ENCODE measurements around the gene CMTM4. TPM values are rescaled to one million over a fixed set of nuclear protein-coding genes. Genes with fewer than 3 reads are reported as not detected.
A peak's percentile ranks its signal among the peaks of the same experiment; 100 is the strongest.

The CMTM4 gene
- total RNA-seq, 1 experiment from 2014 or later = 0.71 TPM

GRCh38 chr16:66605979-66606751 lies 90.4 kb downstream of the CMTM4 start:
- Histone ChIP-seq H3K9me3 (ENCODE audit: low read length) (peaks cover 3% of the 10 kb centered on the region; the same call in 1 of the 2 replicates), H3K27me3 (ENCODE audit: low read length) (no peaks in the 10 kb centered on the region; the same call in 1 of the 2 replicates), H3K9ac (ENCODE audit: low read length) (peak overlapping the region; percentile 72), H3K27ac (ENCODE audit: low read length) (peak overlapping the region; percentile 56), H3K4me3 (ENCODE audit: low read length) (peak overlapping the region; percentile 65), H3K79me2 (ENCODE audit: low read length) (no peaks in the 10 kb centered on the region), H3K4me1 (ENCODE audit: low read length) (peaks cover 66% of the 10 kb centered on the region), H2AFZ (ENCODE audit: low read length) (no peak overlapping the region), H4K20me1 (ENCODE audit: insufficient read depth, low read depth, low read length) (peaks cover 32% of the 10 kb centered on the region; the same call in 1 of the 2 replicates), H3K36me3 (ENCODE audit: insufficient read depth, low read length) (no peaks in the 10 kb centered on the region), H3K9me2 (replicated peaks; ENCODE audit: insufficient read depth, low read length) (no peaks in the 10 kb centered on the region), H3K4me2 (ENCODE audit: low read depth, low read length, poor library complexity, severe bottlenecking) (peak overlapping the region; percentile 86)
- DNase-seq = peak; percentile 87

DNA sequence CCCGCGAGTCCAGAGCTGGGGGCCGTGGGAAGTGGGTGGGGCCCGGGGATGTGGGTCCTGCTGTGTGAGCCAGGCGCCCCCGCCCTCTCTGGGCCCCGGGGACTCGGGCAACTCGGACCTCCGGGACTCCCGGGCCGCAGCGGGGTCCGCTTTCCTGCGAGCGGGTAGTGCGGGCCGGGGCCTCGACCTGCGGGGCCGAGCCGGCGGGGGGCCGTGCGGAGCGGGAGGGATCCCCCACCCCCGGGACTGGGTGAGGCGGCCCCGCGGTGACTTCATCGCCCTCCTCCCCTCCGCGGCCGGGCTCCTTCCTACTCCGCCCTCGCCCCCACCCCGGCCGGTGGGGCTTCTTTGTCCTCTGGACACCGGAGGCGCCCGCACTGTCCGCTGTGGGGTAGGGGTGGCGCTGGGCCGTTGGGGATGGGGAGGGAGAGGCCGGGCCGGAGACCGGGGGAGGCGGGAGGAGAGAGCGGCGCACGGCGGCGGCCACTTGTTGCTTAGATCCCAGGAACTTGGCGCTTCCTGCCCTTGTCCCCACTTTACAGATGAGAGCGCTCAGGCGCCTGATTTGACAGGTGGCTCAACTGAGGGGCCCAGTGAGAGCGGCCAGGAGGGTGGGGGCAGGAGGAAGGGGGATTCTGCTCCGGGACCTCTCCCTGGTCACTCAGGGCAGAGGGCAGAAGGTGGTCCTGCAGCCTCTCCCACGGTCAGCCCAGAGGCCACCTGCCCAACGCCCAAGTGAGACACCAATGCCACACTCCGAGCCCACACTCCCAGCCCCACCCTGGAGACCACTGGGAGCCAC lies 91.2 kb downstream of the CMTM4 start:
- peaks cover 66% of the 10 kb centered on the region for H3K4me1 ChIP-seq (ENCODE audit: low read length)
- H3K9me3 ChIP-seq (ENCODE audit: low read length) = peaks cover 5% of the 10 kb centered on the region; the same call in 1 of the 2 replicates
- no peaks in the 10 kb centered on the region for H3K36me3 ChIP-seq (ENCODE audit: insufficient read depth, low read length)
- H3K27ac ChIP-seq (ENCODE audit: low read length) = peak overlapping the region; percentile 56
- H3K27me3 ChIP-seq (ENCODE audit: low read length) = no peaks in the 10 kb centered on the region; the same call in 1 of the 2 replicates
- H3K9ac ChIP-seq (ENCODE audit: low read length) = peak overlapping the region; percentile 72
- no peaks in the 10 kb centered on the region for H3K9me2 ChIP-seq (replicated peaks; ENCODE audit: insufficient read depth, low read length)
- H3K79me2 ChIP-seq (ENCODE audit: low read length) = no peaks in the 10 kb centered on the region
- peak overlapping the region; percentile 65 for H3K4me3 ChIP-seq (ENCODE audit: low read length)
- H2AFZ ChIP-seq (ENCODE audit: low read length) = no peak overlapping the region
- peak overlapping the region; percentile 86 for H3K4me2 ChIP-seq (ENCODE audit: low read depth, low read length, poor library complexity, severe bottlenecking)
- peaks cover 32% of the 10 kb centered on the region; the same call in 1 of the 2 replicates for H4K20me1 ChIP-seq (ENCODE audit: insufficient read depth, low read depth, low read length)
- DNase-seq = no peak

DNA sequence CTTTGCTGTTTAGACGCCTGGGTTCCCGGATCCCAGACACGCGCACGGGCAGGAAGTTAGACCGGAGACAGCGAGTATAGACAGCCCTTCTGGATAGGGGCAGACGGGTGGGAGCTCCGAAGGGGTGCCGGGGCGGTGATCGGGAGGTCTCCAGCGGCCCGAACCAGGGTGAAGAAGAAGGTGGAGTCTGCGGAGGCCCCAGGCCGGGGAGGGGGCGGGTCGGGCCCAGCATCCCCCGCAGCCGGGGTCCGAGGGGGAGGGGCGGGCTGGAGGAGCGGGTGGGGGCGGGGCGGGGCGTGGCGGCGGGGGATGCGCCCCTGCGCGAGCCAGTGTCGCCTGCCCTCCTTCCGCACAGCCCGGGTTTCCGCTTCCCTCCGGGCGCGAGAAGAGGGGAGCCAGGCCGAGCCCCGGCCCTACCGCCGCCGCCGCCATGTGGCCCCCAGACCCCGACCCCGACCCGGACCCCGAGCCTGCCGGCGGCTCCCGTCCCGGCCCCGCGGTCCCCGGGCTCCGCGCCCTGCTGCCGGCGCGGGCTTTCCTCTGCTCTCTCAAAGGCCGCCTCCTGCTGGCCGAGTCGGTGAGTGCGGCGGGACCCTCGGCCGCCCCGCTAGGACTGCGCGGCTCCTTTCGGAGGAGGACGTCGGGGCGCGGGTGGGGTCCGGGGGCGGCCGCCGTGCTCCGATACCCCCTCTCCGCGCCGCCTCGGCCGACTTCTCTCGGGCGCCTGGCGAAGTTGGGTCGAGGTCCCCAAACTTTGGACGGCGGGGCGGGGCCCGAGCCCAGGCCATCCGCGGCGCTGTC lies 92.0 kb downstream of the CMTM4 start, which contains the start of gene CMTM3:
Gene CMTM3, plus strand, starts transcription at position 329 of the 801 bp plus-strand sequence. Its CDS starts 102 bp downstream, at position 431.
- H3K4me1 ChIP-seq (ENCODE audit: low read length) = peaks cover 71% of the 10 kb centered on the region
- peak within 1 kb of the TSS; percentile 72 for H3K9ac ChIP-seq (ENCODE audit: low read length)
- H2AFZ ChIP-seq (ENCODE audit: low read length) = peak within 1 kb of the TSS; percentile 31; the same call in 1 of the 2 replicates

GRCh38 chr16:66603537-66604375 lies 92.8 kb downstream of the CMTM4 start:
- Histone ChIP-seq H3K9me2 (replicated peaks; ENCODE audit: insufficient read depth, low read length) (no peaks in the 10 kb centered on the region), H3K4me3 (ENCODE audit: low read length) (peak overlapping the region; percentile 65), H3K4me1 (ENCODE audit: low read length) (peaks cover 72% of the 10 kb centered on the region), H3K79me2 (ENCODE audit: low read length) (no peaks in the 10 kb centered on the region), H3K9ac (ENCODE audit: low read length) (peak overlapping the region; percentile 69), H3K4me2 (ENCODE audit: low read depth, low read length, poor library complexity, severe bottlenecking) (peak overlapping the region; percentile 63), H2AFZ (ENCODE audit: low read length) (peak overlapping the region; percentile 31; the same call in 1 of the 2 replicates), H3K27ac (ENCODE audit: low read length) (no peak overlapping the region), H4K20me1 (ENCODE audit: insufficient read depth, low read depth, low read length) (peaks cover 16% of the 10 kb centered on the region; the same call in 1 of the 2 replicates), H3K9me3 (ENCODE audit: low read length) (peaks cover 5% of the 10 kb centered on the region; the same call in 1 of the 2 replicates), H3K27me3 (ENCODE audit: low read length) (no peaks in the 10 kb centered on the region; the same call in 1 of the 2 replicates), H3K36me3 (ENCODE audit: insufficient read depth, low read length) (no peaks in the 10 kb centered on the region)
- peak; percentile 68 for DNase-seq

More for the DNA sequence above, 92.0 kb downstream of the CMTM4 start, which contains the start of gene CMTM3:
- H3K27me3 ChIP-seq (ENCODE audit: low read length) = no peaks in the 10 kb centered on the region; the same call in 1 of the 2 replicates
- no peaks in the 10 kb centered on the region for H3K9me2 ChIP-seq (replicated peaks; ENCODE audit: insufficient read depth, low read length)
- no peaks in the 10 kb centered on the region for H3K79me2 ChIP-seq (ENCODE audit: low read length)
- H3K27ac ChIP-seq (ENCODE audit: low read length) = no peak within 1 kb of the TSS; the same call in 1 of the 2 replicates
- H4K20me1 ChIP-seq (ENCODE audit: insufficient read depth, low read depth, low read length) = peaks cover 24% of the 10 kb centered on the region; the same call in 1 of the 2 replicates
- peak within 1 kb of the TSS; percentile 65 for H3K4me3 ChIP-seq (ENCODE audit: low read length)
- no peaks in the 10 kb centered on the region for H3K36me3 ChIP-seq (ENCODE audit: insufficient read depth, low read length)
- peak within 1 kb of the TSS; percentile 86 for H3K4me2 ChIP-seq (ENCODE audit: low read depth, low read length, poor library complexity, severe bottlenecking)
- peaks cover 5% of the 10 kb centered on the region; the same call in 1 of the 2 replicates for H3K9me3 ChIP-seq (ENCODE audit: low read length)
- peak; percentile 81 for DNase-seq

GRCh38 chr16:66601471-66601870 lies 95.1 kb downstream of the CMTM4 start:
- Histone ChIP-seq H3K9me2 (replicated peaks; ENCODE audit: insufficient read depth, low read length) (no peaks in the 10 kb centered on the region), H3K4me1 (ENCODE audit: low read length) (peaks cover 57% of the 10 kb centered on the region), H3K9me3 (ENCODE audit: low read length) (peaks cover 5% of the 10 kb centered on the region; the same call in 1 of the 2 replicates), H3K79me2 (ENCODE audit: low read length) (no peaks in the 10 kb centered on the region), H3K4me3 (ENCODE audit: low read length) (no peak overlapping the region), H2AFZ (ENCODE audit: low read length) (no peak overlapping the region), H3K36me3 (ENCODE audit: insufficient read depth, low read length) (no peaks in the 10 kb centered on the region), H3K4me2 (ENCODE audit: low read depth, low read length, poor library complexity, severe bottlenecking) (no peak overlapping the region), H3K9ac (ENCODE audit: low read length) (no peak overlapping the region), H3K27me3 (ENCODE audit: low read length) (no peaks in the 10 kb centered on the region; the same call in 1 of the 2 replicates), H4K20me1 (ENCODE audit: insufficient read depth, low read depth, low read length) (peaks cover 6% of the 10 kb centered on the region; the same call in 1 of the 2 replicates), H3K27ac (ENCODE audit: low read length) (no peak overlapping the region)
- DNase-seq = no peak

- peaks cover 5% of the 10 kb centered on the region; the same call in 1 of the 2 replicates for H3K9me3 ChIP-seq (ENCODE audit: low read length)
Measured at GRCh38 chr16:66600477-66600876, 96.1 kb downstream of the CMTM4 start.

GRCh38 chr16:66599726-66600125 lies 96.8 kb downstream of the CMTM4 start:
- H3K4me1 ChIP-seq (ENCODE audit: low read length) = peaks cover 40% of the 10 kb centered on the region
- no peak overlapping the region for H3K4me3 ChIP-seq (ENCODE audit: low read length)
- no peak overlapping the region for H3K4me2 ChIP-seq (ENCODE audit: low read depth, low read length, poor library complexity, severe bottlenecking)
- peaks cover 6% of the 10 kb centered on the region; the same call in 1 of the 2 replicates for H4K20me1 ChIP-seq (ENCODE audit: insufficient read depth, low read depth, low read length)
- no peak overlapping the region for H2AFZ ChIP-seq (ENCODE audit: low read length)
- peaks cover 5% of the 10 kb centered on the region; the same call in 1 of the 2 replicates for H3K9me3 ChIP-seq (ENCODE audit: low read length)
- no peaks in the 10 kb centered on the region for H3K36me3 ChIP-seq (ENCODE audit: insufficient read depth, low read length)
- H3K79me2 ChIP-seq (ENCODE audit: low read length) = no peaks in the 10 kb centered on the region
- H3K27ac ChIP-seq (ENCODE audit: low read length) = no peak overlapping the region
- DNase-seq = peak; percentile 77
- no peaks in the 10 kb centered on the region; the same call in 1 of the 2 replicates for H3K27me3 ChIP-seq (ENCODE audit: low read length)
- H3K9me2 ChIP-seq (replicated peaks; ENCODE audit: insufficient read depth, low read length) = no peaks in the 10 kb centered on the region
- no peak overlapping the region for H3K9ac ChIP-seq (ENCODE audit: low read length)

More at GRCh38 chr16:66600477-66600876, 96.1 kb downstream of the CMTM4 start:
- no peak overlapping the region for H3K4me3 ChIP-seq (ENCODE audit: low read length)
- H3K36me3 ChIP-seq (ENCODE audit: insufficient read depth, low read length) = no peaks in the 10 kb centered on the region
- no peak for DNase-seq
- no peaks in the 10 kb centered on the region; the same call in 1 of the 2 replicates for H3K27me3 ChIP-seq (ENCODE audit: low read length)
- H3K4me1 ChIP-seq (ENCODE audit: low read length) = peaks cover 47% of the 10 kb centered on the region
- no peak overlapping the region for H3K27ac ChIP-seq (ENCODE audit: low read length)
- H3K9me2 ChIP-seq (replicated peaks; ENCODE audit: insufficient read depth, low read length) = no peaks in the 10 kb centered on the region
- H4K20me1 ChIP-seq (ENCODE audit: insufficient read depth, low read depth, low read length) = peaks cover 6% of the 10 kb centered on the region; the same call in 1 of the 2 replicates
- H3K79me2 ChIP-seq (ENCODE audit: low read length) = no peaks in the 10 kb centered on the region
- no peak overlapping the region for H2AFZ ChIP-seq (ENCODE audit: low read length)
- no peak overlapping the region for H3K9ac ChIP-seq (ENCODE audit: low read length)
- no peak overlapping the region for H3K4me2 ChIP-seq (ENCODE audit: low read depth, low read length, poor library complexity, severe bottlenecking)
